GM10248 (cell line): Measurements from ENCODE around the gene SLC44A1.

Experiments
- CTCF ChIA-PET: fragments of 300-600 bp; sonication (Branson Sonifier 250); formaldehyde crosslinking; extraction: SDS; loops from one replicate; lab custom pipeline; 2021; ENCODE audit warnings: antibody characterized with exemption; lab: Yijun Ruan, JAX
- POLR2A ChIA-PET: fragments of 350-650 bp; sonication (Branson Sonifier 250); formaldehyde crosslinking; extraction: SDS; loops from one replicate; lab custom pipeline; 2020; ENCODE audit warnings: antibody characterized with exemption; lab: Yijun Ruan, JAX
- DNase-seq: peaks from one replicate; pipeline ENCODE4 v3.0.0; 2012; ENCODE audit errors: extremely low spot score
- CTCF ChIP-seq: IDR thresholded peaks from 2 replicates; pipeline ENCODE4 v1.5.1; 2012; ENCODE audit warnings: mild to moderate bottlenecking, low read depth; ENCODE audit errors: extremely low read depth, missing control alignments, control extremely low read depth

SLC44A1 gene

GRCh38 chr9:105275111-105275510 is 30.7 kb downstream of the SLC44A1 start:
- ChIA-PET POLR2A (no interaction called here), CTCF (interaction anchor here (0.9 to 1.3 kb wide), 3 partner anchors 11 to 35 kb away, joined by 3 read pairs; no protein-coding TSS in a partner anchor)
- no peak for TF ChIP-seq CTCF
- no peak for DNase-seq

DNA sequence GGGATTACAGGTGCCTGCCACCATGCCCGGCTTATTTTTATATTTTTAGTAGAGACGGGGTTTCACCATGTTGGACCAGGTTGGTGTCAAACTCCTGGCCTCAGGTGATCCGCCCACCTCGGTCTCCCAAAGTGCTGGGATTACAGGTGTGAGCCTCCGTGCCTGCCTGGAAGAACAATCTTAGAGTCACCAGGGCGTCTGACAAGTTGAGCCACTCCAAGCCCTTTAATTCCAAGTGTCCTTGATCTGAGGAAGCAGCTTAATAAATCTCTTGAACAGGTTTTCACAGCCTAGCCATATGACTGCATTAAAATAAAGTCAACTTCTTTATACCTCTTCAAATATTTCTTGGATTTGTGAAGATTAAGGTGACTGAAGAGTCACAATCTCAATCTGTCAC is 31.5 kb downstream of the SLC44A1 start:
- CTCF ChIA-PET, result interaction anchor here (1.3 kb wide), 1 partner anchor 36 kb away, joined by 3 read pairs; no protein-coding TSS in a partner anchor
- POLR2A ChIA-PET, result no interaction called here
- DNase-seq, result no peak
- TF ChIP-seq CTCF, result no peak

DNA sequence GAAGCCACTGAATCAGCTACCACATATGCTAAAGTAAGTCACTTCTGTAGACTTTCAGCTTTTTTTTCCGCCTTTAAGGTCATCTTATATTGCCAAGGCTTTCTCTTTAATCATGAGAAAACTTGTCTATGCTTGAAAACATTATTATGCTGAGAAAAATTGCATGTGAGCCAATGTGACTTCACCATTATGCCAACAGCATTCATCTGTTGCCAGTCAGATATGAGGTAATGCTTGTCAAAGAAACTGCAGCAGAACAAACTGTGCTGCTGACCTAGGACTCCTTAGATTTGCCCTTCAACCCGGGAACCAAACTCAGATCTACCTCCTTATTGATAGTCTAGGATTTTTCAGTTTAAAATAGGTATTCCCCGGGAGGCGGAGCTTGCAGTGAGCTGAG is 34.3 kb downstream of the SLC44A1 start:
- CTCF ChIA-PET, result no interaction called here
- no peak for TF ChIP-seq CTCF
- POLR2A ChIA-PET, result no interaction called here
- DNase-seq, result no peak

DNA sequence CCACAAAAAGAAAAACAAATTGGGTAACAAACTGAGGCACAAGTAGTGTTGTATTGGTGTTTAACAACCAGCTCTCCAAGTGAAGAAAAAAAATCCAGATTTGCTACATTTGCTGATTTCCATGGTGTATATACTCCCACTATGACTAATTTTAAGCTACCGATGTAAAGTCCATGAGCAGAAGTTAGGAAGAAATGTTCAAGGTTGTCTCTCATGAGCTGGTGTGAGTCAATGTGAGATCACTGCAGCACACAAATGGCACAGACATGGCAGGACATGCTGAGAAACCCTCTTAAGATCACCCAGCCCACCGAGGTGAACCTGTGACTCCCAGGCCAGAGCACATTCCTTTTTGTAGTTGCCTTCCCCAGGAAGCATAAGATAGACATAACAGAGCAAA is 36.2 kb downstream of the SLC44A1 start:
- ChIA-PET POLR2A (no interaction called here), CTCF (interaction anchor here (0.9 kb wide), 1 partner anchor 129 kb away, joined by 3 read pairs; no protein-coding TSS in a partner anchor)
- no peak for DNase-seq
- TF ChIP-seq CTCF, result no peak

- TF ChIP-seq CTCF, result no peak
- ChIA-PET POLR2A (no interaction called here), CTCF (interaction anchor here (0.9 kb wide), 1 partner anchor 16 kb away, joined by 3 read pairs; no protein-coding TSS in a partner anchor)
- DNase-seq, result no peak
These were observed 36.8 kb downstream of the SLC44A1 start for GRCh38 chr9:105281272-105281671.

DNA sequence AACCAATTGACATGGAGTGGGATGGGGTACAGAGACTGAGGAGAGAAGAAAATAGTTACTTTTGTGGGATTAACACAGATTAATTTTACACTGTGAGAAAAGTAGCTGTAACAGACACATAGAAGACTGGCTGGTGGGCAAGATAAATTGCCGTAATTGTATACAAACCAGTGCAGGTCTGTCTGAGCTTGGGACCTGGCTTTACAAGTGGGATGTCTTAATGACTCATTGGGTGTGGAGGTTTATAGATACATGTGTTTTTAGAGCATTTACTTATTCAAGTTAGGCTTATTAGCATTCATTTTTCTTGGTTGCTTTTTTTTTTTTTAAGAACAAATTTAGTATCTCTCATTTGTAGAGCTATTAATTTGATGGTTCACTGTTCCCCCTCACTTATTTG is 37.5 kb downstream of the SLC44A1 start:
- POLR2A ChIA-PET, result no interaction called here
- CTCF ChIA-PET, result interaction anchor here (0.9 kb wide), 1 partner anchor 16 kb away, joined by 3 read pairs; no protein-coding TSS in a partner anchor
- no peak for TF ChIP-seq CTCF
- DNase-seq, result no peak
